Liver (tissue), 3 donors: ENCODE results near the gene FITM1.

ENCODE experiments used
- EGR1 ChIP-seq, 2 donors: IDR thresholded peaks; 2 replicates each; pipeline ENCODE4 v1.6.1; 2016 to 2018; ENCODE audit warnings: antibody characterized with exemption in 2 of 2, low read depth in 2 of 2
- GABPA ChIP-seq, 2 donors: IDR thresholded peaks in 1 of 2; conservative IDR thresholded peaks in 1 of 2; 2 replicates each; pipeline ENCODE4 v1.6.1; 2016; ENCODE audit warnings: antibody characterized with exemption in 2 of 2, mild to moderate bottlenecking in 1 of 2, moderate library complexity in 1 of 2
- NR2F2 ChIP-seq: IDR thresholded peaks from 2 replicates; pipeline ENCODE4 v1.6.1; 2016; ENCODE audit warnings: antibody characterized with exemption
- SP1 ChIP-seq: IDR thresholded peaks from 2 replicates; pipeline ENCODE4 v1.6.1; 2018; ENCODE audit warnings: antibody characterized with exemption, mild to moderate bottlenecking
- TAF1 ChIP-seq: conservative IDR thresholded peaks from 2 replicates; pipeline ENCODE4 v1.6.1; 2016; ENCODE audit warnings: antibody characterized with exemption, mild to moderate bottlenecking
- TF ChIP-seq, protein P1 (sequence below): IDR thresholded peaks from 2 replicates; pipeline ENCODE4 v1.6.1; 2016; ENCODE audit warnings: antibody characterized with exemption
- TF ChIP-seq, protein P2 (sequence below): fragments of 150-350 bp; IDR thresholded peaks from 2 replicates; pipeline ENCODE4 v1.5.1; 2017; ENCODE audit warnings: improper control_type of control experiment, low read depth, low read length; ENCODE audit not compliant: missing input control
- TF ChIP-seq, protein P3 (sequence below): IDR thresholded peaks from 2 replicates; pipeline ENCODE4 v1.6.1; 2016; ENCODE audit warnings: antibody characterized with exemption
- donor health status: healthy.
- donor health status: healthy.

DNA sequence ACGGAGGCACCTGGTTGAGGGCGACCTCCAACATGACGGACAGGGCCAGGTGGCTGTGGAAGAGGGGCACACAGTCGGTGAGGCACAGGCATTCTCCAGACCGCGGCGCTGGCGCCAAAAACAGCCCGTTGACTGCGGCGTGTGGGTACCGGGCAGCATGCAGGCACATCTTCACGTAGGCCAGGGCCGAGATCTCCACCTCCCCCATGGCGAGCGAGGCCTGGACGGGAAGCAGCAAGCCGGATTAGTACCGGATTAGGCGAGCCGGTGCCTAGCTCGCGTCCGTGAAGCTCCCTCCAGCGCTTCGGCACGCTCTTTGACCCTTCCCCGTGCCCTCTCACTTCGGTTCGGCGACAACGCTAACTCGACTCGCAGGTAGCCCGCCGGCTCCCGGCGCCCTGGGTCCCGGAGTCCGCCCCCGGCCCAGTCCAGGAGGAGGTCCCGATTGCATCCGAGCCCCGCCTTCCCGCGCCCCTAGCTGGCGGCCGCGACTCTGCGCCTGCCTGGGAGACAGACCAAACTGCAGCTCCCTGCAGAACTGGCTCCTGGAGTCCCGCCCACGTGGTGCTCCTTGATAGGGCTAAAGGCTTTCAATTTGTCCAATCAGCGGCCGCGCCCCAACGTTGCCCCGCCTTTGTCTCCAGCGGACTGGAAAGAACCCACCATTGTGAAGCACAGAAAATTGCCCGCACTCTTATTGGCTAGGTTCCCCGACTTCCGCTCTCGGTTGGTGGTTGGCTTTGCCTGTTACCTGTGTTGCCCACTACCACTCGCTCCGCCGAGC, 10.8 kb downstream of the FITM1 start, which contains the start of gene EMC9:
- TF ChIP-seq SP1 (peak; percentile 94), EGR1 (IDR thresholded peaks at IDR 0.05; ENCODE audit: low read depth in 2 of 2) (peak; percentile 94 to 96), TAF1 (peak; percentile 91), NR2F2 (no peak), GABPA (IDR thresholded peaks at IDR 0.05 in 1 of 2, conservative IDR thresholded peaks at IDR 0.05 in 1 of 2) (peak; percentile 48 to 78)
- TF ChIP-seq, protein P1, sequence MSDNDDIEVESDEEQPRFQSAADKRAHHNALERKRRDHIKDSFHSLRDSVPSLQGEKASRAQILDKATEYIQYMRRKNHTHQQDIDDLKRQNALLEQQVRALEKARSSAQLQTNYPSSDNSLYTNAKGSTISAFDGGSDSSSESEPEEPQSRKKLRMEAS = peak; percentile 67
- TF ChIP-seq, protein P2, sequence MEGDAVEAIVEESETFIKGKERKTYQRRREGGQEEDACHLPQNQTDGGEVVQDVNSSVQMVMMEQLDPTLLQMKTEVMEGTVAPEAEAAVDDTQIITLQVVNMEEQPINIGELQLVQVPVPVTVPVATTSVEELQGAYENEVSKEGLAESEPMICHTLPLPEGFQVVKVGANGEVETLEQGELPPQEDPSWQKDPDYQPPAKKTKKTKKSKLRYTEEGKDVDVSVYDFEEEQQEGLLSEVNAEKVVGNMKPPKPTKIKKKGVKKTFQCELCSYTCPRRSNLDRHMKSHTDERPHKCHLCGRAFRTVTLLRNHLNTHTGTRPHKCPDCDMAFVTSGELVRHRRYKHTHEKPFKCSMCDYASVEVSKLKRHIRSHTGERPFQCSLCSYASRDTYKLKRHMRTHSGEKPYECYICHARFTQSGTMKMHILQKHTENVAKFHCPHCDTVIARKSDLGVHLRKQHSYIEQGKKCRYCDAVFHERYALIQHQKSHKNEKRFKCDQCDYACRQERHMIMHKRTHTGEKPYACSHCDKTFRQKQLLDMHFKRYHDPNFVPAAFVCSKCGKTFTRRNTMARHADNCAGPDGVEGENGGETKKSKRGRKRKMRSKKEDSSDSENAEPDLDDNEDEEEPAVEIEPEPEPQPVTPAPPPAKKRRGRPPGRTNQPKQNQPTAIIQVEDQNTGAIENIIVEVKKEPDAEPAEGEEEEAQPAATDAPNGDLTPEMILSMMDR = peak; percentile 66
- TF ChIP-seq, protein P3, sequence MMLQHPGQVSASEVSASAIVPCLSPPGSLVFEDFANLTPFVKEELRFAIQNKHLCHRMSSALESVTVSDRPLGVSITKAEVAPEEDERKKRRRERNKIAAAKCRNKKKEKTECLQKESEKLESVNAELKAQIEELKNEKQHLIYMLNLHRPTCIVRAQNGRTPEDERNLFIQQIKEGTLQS = no peak
